Measurements from ENCODE around the gene SYCP2L.
"Not testable (repeated sequence)": the region's sequence is repeated elsewhere in the genome, so short reads cannot be mapped to it uniquely, and the experiment has no call there.

The SYCP2L gene

DNA sequence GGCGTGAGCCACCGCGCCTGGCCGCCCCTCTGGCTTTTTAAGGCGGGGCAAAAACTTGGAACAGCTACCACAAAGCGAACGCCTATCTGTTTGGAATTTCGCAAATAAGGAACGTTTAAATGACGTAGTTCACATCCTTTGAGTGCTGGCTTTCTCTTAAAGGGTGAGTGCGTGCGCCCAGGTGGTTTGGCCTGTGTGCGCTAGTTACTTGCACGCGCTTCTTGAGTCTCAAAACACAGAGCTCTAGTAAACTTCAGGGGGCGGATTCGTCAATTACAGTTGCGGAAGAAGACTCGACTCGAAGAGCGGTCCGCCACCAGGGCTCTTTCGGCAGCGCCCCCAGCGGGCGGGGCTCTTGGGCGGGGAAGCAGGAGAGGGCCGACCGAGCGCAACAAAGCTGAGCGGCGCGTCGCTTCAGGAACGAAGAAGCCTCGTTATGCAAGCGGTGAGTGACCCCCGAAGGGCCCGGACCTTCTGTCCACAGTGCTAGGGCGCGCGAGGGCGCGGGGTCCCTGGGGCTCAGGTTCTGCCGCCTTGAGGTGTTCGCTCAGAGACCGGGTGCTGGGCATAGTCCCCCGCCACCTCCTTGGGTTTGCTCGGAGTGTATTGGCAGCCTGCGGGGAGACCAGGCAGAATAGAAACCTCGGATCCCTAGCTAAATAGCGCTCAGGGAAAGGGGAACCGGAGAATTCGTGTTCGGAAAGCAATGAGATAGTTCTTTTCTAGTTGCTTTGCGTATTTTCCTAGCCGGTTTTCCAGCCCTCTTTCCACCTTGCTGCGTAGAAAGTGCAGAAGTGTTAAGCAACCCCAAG is at the start of gene SYCP2L:
Gene SYCP2L (plus strand): TSS at position 362 of the 812 bp plus-strand sequence. CDS start 75 bp downstream, at position 437.
- DNase-seq (ENCODE audit: low spot score) = no peak

DNA sequence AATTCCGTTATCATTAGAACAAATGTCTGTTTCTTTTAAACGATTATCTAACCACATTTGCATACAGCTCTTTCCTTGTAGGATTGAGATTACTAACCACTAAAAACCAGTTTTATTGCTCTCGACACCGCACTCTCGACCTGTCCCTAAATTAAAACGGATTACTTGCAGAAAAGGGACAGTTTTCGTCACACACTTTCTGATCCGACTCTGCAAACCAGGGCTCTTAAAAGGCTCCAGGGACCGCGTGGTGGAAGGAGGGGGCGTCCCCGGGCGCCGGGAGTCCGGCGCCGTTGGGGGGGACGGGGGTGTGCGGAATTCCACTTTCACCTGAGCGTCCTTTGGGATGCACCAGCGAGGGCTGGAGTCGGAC is 49.2 kb upstream of the SYCP2L start:
- peak; percentile 30 for DNase-seq (ENCODE audit: low spot score)

DNA sequence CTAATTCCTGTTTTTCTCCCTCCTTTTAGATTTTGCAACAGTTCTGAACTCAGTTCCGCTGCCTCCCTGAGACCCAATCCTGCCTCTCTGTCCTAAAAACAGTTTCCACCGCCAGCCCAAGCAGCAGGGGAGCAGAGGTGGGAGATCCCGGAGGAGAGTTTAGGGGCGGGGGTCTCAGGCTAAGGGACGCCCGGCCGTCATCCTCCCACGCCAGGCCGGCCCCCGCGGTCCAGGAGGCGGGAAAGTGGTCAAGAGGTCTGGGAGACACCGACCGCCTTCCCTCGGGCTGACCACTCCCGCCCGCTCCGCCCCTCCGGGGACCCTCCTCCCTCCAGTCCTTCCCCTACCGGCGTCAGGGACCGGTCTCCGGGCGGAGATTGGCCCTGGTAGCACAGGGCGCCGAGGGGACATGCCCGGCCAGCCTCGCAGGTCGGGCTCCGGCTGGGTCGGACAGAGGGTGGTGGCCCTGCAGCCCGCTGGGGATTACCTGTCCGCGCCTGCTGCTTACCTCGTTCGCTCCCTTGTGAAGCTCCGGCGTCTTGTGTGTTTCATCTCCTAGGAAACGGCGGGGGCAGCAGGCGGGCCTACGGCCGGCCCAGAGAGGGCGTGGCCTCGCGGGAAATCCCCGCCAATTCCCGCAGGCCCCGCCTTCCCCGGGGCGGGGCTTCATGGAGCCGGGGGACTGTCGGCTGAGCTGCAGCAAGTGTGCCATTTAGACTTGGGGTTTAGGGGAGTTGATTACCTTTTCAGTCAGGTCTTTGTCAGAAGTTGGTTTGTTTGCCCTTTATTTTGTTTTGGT is 48.7 kb upstream of the SYCP2L start, which contains the start of gene MAK:
Gene MAK (minus strand): TSS at position 545 of the 799 bp plus-strand sequence. CDS start 7,891 bp downstream, outside the sequence.
- peak; percentile 92 for DNase-seq (ENCODE audit: low spot score)

DNA sequence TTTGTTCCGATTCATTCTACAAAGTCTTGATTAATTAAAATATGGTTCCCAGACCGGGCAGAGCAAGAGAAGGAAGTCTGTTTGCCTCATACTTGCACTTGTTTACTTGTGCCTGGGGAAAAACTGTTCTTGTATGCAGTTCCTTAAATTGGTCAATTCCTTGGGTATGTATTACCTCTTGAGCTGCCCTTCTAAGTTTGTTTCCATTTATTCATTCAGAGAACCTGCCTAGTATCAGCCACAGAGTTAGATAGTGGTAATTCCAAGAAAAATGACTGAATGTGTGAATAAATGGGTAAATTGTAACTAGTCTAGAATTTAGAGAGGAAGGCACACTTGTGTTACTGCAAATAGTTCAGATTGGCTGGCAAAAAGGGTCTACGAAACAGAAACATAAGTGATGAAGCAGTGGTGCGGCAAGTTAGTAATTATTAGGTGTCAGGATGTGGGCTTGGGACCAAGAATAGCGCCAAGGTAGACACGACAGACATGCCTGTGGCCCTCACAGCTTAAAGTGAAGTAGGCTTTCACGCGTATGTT is 48.0 kb upstream of the SYCP2L start:
- DNase-seq (ENCODE audit: low spot score) = no peak

DNA sequence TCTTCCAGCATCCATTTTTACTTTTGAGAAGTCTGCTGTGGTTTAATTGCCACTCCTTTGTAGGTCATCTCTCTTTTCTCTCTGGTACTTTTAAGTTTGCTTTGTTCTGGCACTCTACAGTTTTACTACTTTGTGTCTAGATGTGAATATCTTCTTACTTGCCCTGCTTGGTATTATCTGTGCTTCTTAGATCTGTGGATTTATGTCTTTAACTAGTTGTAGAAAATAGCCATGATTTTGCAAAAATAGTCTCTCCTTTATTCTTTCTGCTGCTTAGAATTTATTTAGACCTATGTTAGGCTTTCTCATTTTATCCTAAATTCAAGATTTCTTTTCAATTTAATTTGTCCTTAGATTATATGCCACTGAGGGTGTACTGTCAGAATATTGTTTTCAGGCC is 43.3 kb upstream of the SYCP2L start:
- no peak for DNase-seq (ENCODE audit: low spot score)

DNA sequence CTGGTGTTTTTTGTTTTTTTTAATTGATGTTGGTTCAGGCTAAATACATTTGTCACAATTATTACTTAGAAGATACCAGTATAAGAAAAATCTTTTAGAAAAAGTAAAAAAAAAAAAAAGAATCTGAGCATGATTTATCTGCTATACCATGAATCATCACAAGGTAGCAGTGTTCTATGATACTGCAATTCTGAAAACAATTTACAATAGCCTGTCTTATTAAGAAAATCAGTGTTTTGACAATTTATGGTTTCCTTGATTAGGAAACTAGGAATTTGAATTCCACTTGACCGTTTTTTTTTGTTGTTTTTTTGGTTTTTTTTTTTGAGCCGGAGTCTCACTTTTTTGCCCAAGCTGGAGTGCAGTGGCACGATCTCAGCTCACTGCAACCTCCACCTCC is 39.2 kb upstream of the SYCP2L start:
- no peak for DNase-seq (ENCODE audit: low spot score)

DNA sequence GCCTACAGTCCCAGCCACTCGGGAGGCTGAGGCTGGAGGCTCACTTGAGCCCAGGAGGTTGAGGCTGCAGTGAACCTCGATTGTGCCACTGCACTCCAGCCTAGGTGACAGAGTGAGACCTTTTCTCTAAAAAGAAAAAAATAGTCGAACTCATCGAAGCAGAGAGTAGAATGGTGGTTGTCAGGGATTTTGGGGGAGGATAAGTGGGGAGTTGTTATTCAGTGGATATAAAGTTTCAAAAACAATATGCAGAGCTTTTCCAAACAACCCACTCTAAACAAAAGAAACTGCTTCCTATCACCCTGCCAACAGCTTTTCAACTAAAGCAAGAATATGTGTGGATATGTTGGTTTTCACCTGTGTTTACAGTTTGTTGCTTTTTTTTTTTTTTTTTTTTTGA is 37.0 kb upstream of the SYCP2L start:
- no peak for DNase-seq (ENCODE audit: low spot score)

DNA sequence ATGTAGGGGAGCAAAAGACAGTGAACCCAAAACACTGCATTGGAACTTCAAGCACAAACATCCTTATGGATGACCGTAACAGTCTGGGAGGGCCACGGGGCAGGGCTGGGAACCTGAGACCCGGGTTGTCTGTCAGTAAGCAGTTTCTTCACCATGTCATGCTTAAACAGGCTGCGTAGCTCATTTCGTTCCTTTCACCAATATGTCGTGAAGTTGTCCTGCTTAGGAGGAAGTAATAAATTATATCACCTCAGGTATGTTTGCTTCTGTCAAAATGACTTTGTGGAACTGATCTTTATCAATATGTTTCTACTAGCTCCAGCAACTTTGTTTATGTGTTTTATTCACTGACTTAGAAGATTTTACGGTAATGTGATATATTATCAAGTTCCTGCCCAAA is 36.1 kb upstream of the SYCP2L start:
- no peak for DNase-seq (ENCODE audit: low spot score)

DNA sequence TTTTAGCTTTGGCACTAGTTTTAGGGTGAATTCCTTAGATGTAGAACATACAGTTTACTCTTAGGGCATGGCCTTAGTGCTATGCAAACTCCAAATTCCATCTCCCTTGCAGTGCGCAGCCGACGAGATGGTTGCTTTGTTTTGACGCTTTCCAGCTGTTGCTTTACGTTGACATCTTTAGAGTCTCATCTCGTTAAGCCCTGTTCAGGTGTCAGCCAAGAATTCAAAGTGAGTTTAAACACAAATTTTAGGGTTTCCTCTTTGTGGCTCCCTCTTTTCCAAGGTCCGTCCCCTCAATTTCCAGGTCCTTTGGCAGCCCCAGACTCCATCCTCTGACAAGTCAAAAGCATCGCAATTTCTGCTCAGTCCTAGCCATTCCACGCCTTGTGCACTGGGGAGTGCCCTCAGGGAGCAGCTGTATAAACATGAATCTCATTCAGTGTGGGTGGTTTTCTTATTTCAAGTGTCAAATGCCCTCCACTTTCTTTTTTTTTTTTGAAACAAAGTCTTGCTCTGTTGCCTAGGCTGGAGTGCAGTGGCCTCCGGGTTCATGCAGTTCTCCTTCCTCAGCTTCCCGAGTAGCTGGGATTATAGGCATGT is 34.4 kb upstream of the SYCP2L start:
- DNase-seq (ENCODE audit: low spot score) = no peak

DNA sequence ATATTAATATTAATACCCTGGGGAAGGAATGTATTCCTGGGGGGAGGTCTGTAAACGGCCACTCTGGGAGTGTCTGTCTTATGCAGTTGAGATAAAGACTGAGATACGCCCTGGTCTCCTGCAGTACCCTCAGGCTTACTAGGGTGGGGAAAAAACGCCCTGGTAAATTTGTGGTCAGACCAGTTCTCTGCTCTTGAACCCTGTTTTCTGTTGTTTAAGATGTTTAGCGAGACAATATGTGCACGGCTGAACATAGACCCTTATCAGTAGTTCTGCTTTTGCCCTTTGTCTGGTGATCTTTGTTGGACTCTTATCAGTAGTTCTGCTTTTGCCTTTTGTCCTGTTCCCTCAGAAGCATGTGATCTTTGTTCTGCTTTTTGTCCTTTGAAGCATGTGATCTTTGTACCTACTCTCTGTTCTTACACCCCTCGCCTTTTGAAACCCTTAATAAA is 33.0 kb upstream of the SYCP2L start:
- DNase-seq (ENCODE audit: low spot score) = not testable (repeated sequence)

DNA sequence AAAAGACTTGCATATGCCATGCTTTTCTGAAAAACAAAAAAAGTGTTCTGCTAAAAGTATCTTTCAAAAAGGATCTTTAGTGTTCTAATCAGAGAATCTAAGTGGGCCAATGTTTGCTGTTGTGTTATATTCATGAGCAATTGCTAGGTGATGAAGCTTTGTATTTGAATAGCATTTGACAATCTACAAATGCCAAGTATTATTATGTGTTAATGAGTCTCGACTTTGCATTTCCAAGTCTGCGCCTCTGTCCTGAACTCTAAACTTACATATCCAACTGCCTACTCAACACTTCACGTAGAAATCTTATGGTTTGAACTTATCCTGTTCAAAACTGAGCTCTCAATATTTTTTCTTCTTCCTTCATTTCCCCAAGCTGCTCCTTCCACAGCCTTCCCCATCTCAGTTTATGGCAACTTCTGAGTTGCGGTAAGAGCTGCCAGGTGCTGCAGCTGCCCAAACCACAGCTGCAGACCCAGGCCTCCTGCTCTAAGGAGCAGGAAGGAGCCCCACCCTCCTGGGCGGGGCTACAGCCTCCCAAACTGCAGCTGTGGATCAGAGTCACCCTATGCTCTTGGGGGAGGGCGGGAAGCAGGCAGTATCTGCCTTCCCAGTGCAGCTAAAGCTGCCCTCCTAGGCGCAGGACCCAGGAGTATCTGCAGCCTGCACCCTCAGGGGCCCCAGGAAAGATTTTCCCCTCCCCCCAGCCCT is 31.8 kb upstream of the SYCP2L start:
- DNase-seq (ENCODE audit: low spot score) = no peak

DNA sequence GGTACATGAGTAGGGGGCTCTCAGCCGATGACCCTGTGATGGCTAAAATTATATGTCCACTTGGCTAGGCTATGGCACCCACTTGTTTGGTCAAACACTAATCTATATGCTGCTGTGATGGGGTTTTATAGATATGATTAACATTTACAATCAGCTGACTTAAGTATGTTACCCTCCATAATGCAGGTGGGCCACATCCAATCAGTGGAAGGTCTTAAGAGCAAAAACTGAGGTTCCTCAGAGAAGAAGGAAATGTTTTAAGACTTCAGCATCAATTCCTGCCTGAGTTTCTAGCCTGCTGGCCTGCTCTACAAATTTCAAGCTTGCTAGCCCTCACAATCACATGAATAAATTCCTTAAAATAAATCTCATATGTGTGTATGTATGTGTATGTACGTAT is 29.6 kb upstream of the SYCP2L start:
- no peak for DNase-seq (ENCODE audit: low spot score)

DNA sequence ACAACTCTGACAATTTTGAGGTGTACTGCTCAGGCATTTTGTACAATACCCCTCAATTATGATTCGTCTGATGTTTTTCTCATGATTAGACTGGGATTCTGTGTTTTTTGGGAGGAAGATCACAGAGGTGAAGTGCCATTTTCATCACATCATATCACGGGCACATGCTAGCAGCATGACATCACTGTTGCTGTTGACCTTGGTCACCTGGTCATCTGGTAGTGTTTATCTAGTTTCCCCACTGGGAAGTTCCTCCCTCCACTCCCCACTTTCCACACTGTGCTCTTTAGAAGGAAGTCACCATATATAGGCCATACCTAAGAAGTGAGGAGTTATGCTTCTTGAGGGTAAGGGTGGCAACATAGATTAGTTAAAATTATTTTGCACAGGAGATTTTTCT is 25.8 kb upstream of the SYCP2L start:
- DNase-seq (ENCODE audit: low spot score) = no peak

DNA sequence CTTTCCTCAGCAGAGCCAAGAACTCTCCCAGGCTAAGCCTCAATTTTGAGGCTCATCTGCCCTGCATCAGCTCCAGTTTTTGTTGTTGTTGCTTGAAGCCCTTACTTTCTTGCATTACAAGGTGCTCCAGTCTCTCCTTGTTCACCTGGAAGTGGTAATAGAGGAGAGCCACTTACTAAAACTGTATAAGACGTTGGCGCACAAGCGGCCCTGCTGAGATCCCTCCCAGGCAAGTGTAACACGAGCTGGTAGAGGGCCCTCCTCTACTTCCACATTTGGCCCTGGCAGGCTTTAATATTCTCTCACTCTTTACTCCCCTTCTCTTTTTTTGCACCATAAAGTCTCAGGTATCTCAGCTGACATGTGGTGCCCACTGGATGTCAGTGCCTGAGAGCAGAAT is 24.5 kb upstream of the SYCP2L start:
- no peak for DNase-seq (ENCODE audit: low spot score)

DNA sequence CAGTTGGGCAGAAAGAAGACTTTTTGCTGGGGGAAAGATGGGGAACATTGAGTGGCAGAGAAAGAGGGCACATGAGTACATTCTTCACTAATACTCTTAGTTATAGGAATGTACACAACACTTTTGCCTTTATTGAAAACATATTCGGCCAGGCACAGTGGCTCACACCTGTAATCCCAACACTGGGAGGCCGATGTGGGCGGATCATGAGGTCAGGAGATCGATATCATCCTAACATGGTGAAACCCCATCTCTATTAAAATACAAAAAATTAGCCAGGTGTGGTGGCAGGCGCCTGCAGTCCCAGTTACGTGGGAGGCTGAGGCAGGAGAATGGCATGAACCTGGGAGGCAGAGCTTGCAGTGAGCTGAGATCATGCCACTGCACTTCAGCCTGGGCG is 23.8 kb upstream of the SYCP2L start:
- DNase-seq (ENCODE audit: low spot score) = not testable (repeated sequence)

DNA sequence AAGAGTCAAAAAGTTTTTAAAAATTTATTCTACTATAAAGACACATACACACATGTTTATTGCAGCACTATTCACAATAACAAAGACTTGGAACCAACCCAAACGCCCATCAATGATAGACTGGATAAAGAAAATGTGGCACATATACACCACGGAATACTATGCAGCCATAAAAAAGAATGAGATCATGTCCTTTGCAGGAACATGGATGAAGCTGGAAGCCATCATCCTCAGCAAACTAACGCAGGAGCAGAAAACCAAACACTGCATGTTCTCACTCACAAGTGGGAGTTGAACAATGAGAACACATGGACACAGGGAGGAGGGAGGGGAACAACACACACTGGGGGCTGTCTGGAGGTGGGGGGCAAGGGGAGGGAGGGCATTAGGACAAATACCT is 20.1 kb upstream of the SYCP2L start:
- not testable (repeated sequence) for DNase-seq (ENCODE audit: low spot score)

DNA sequence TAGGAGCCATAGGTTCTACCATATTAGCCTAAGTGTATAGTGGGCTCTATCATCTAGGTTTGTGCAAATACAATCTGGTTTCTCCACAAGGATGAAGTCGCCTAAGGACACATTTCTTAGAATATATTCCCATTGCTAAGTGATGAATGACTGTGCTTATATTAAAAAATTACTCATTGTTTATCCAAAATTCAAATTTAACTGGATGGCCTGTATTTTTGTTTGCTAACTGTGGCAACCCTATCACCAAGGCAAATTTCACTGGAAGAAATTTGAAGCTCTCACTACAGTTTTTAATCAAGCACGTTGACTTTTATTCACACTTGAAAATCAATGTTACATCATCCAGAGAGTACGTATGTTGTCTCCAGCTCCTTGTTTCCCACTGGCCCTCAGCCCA is 18.9 kb upstream of the SYCP2L start:
- no peak for DNase-seq (ENCODE audit: low spot score)

DNA sequence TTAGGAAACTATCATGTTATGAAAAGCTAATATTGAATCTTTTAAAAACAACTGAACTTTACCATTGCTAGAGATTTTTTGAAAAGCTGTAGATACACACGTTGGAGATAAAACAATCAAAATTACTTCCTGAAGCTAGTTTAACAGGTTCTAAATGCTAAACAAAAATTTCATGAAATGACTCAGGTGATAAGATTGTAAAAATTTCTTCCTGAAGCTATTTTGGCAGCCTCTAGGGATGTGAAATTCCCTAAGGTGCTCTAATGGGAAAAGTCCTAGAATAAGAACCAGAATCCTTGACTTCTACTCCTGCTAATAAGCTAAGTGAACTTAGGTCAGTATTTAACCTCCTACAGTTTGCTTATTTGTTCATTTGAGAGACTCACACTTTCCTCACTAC is 13.5 kb upstream of the SYCP2L start:
- DNase-seq (ENCODE audit: low spot score) = no peak

DNA sequence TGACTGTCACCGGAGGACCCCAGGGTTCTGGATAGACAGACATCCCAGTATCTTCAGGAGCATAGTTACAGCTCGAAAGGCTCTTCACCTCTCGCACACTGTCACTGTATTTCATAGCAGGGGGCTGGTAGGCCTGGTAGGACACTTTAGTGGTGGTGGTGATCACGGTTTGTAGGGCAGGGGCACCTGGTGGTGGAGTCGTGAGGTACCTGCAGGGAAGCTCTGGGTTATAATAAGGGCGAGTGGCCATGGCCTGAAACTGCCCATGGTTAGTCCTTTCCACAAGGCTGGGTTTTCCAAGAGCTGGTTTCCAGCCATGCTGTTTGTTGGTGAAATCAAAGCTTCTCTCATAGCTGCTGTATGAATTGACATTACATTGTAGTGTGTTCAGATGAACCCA is 12.6 kb upstream of the SYCP2L start:
- DNase-seq (ENCODE audit: low spot score) = no peak

DNA sequence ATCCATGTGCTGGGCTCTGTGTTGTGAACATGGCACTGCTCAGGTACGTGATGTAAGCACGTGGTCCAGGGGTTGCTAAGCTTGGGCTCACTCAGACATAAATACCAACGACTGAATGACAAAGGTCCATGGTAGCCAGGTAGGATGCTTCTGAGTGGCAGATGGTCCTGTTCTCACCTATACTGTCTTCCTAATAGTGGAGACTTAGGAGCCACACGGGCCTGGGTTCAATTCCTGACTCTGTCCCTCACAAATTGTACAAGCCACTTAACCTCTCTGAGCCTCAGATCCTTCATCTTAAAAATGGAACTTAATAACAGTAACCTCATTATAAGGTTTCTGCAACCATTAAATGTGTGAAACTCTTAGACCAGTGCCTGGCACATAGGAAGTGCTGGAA is 11.8 kb upstream of the SYCP2L start:
- DNase-seq (ENCODE audit: low spot score) = no peak

DNA sequence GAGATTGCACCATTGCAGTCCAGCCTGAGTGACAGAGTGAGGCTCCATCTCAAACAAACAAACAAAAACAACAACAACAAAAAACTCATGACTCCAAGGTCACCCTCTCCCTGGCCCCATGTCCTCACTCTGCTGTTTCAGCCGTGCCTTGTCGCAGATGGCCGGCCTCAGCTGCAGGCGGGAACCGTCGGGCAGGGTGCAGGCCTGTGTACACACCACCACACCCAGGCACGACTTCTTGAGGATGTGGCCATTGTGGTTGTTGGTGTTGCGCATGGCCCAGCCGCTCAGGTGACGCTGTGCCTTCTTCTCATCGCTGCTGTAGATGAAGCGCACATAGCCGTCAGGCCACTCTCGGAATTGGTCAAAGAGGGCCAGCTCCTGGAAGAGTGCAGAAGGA is 9.8 kb upstream of the SYCP2L start:
- no peak for DNase-seq (ENCODE audit: low spot score)

DNA sequence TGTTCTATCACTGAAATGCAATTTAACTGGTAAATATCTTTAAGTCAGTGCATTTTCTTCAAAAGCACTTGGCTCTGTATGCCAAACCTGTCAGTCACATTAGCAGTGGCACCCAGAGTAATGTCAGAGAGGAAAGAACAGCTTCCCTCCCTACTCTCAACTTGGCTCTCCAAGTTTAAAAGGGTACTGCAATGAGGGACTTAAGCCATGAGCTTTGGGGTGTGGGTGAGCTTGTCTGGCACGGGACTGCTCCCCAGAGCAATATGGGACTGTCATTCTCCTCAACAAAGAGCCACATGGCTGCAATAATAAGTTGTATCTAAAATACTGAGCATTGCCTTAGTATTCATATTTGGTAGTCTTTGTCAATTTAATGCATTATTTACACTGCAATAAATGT is 9.0 kb upstream of the SYCP2L start:
- no peak for DNase-seq (ENCODE audit: low spot score)

All from AG08396 (cell line).